DMS 273 (cell line): ENCODE results near the gene RBP3.

Source experiments
- DNase-seq: peaks from one replicate; lab custom pipeline; 2025; ENCODE audit not compliant: unreplicated experiment; lab: John Stamatoyannopoulos, UW

Gene RBP3

GRCh38 chr10:47354165-47354564 is 6.0 kb downstream of the RBP3 start:
- no peak for DNase-seq

- no peak for DNase-seq
Observed at GRCh38 chr10:47354900-47355299, 6.7 kb downstream of the RBP3 start.

GRCh38 chr10:47356708-47357107 is 8.5 kb downstream of the RBP3 start:
- DNase-seq: no peak

GRCh38 chr10:47357131-47357582 is 9.0 kb downstream of the RBP3 start:
- no peak for DNase-seq

GRCh38 chr10:47357911-47358310 is 9.7 kb downstream of the RBP3 start:
- no peak for DNase-seq

GRCh38 chr10:47358457-47358856 is 10.3 kb downstream of the RBP3 start:
- DNase-seq: no peak

- DNase-seq: no peak
Observed at GRCh38 chr10:47359101-47359500, 10.9 kb downstream of the RBP3 start.

- no peak for DNase-seq
Observed at GRCh38 chr10:47359626-47360418, 11.7 kb downstream of the RBP3 start.

- no peak for DNase-seq
Observed at GRCh38 chr10:47360419-47361040, 12.4 kb downstream of the RBP3 start.

GRCh38 chr10:47361293-47361692 is 13.1 kb downstream of the RBP3 start:
- peak; percentile 77 for DNase-seq

- DNase-seq: no peak
Observed at GRCh38 chr10:47362199-47362598, 14.0 kb downstream of the RBP3 start.

- DNase-seq: no peak
Observed at GRCh38 chr10:47363781-47364180, 15.6 kb downstream of the RBP3 start.

GRCh38 chr10:47364366-47364765 is 16.2 kb downstream of the RBP3 start:
- DNase-seq: peak; percentile 6

- no peak for DNase-seq
Observed at GRCh38 chr10:47364911-47365310, 16.7 kb downstream of the RBP3 start.

GRCh38 chr10:47365431-47366180 is 17.4 kb downstream of the RBP3 start:
- DNase-seq: no peak

- DNase-seq: no peak
Observed at GRCh38 chr10:47366181-47366631, 18.0 kb downstream of the RBP3 start.

GRCh38 chr10:47366731-47367460 is 18.7 kb downstream of the RBP3 start:
- no peak for DNase-seq

- no peak for DNase-seq
Observed at GRCh38 chr10:47367646-47368045, 19.5 kb downstream of the RBP3 start.

GRCh38 chr10:47368431-47369180 is 20.4 kb downstream of the RBP3 start:
- peak; percentile 2 for DNase-seq

- no peak for DNase-seq
Observed at GRCh38 chr10:47369251-47369894, 21.2 kb downstream of the RBP3 start.
